IMR-90 (cell line): ENCODE results near the gene DYRK1A. TPM values are rescaled to one million over a fixed set of nuclear protein-coding genes. Genes with fewer than 3 reads are reported as not detected.

Source experiments
- ATAC-seq: fragments of 200-7000 bp; cut with Tn5 transposase; 2 replicates; pipeline ENCODE4 v1.9.1; 2020; ENCODE audit warnings: low read depth, mild to moderate bottlenecking, moderate library complexity
- BruUV-seq: library from RNA; stranded (reverse); fragments of 400-500 nt; replicated peaks from 2 replicates; lab custom pipeline; 2021; lab: Mats Ljungman, UMichigan
- CTCF ChIA-PET: fragments of 300-600 bp; formaldehyde crosslinking; extraction: SDS; loops from one replicate; lab custom pipeline; 2021; ENCODE audit warnings: antibody characterized with exemption; lab: Yijun Ruan, JAX
- POLR2A ChIA-PET: fragments of 300-600 bp; sonication (Branson Sonifier 250); formaldehyde crosslinking; loops from one replicate; lab custom pipeline; 2022; ENCODE audit warnings: antibody characterized with exemption; ENCODE audit not compliant: unreplicated experiment; lab: Charles Lee
- DNase-seq: peaks from one replicate; pipeline ENCODE4 v3.0.0; 2013
- H2AFZ ChIP-seq: replicated peaks from 2 replicates; pipeline ENCODE3; 2013; ENCODE audit warnings: low read length, mild to moderate bottlenecking; ENCODE audit not compliant: poor library complexity
- H2AK5ac ChIP-seq: 2 replicates; pipeline ENCODE4 v1.6.1; 2013; ENCODE audit warnings: low read depth, low read length, inconsistent platforms
- H2AK9ac ChIP-seq: replicated peaks from 2 replicates; pipeline ENCODE3; 2013; ENCODE audit warnings: mild to moderate bottlenecking, low read depth, low read length, moderate library complexity; ENCODE audit not compliant: poor library complexity
- H2BK120ac ChIP-seq: 2 replicates; pipeline ENCODE4 v1.6.1; 2013; ENCODE audit warnings: low read depth, low read length, inconsistent platforms
- H2BK15ac ChIP-seq: 3 replicates; pipeline ENCODE4 v1.6.1; 2013; ENCODE audit warnings: low read depth, low read length, inconsistent platforms
- H2BK20ac ChIP-seq: 2 replicates; pipeline ENCODE4 v1.6.1; 2013; ENCODE audit warnings: low read depth, mild to moderate bottlenecking, inconsistent platforms, low read length, moderate library complexity
- H2BK5ac ChIP-seq: 2 replicates; pipeline ENCODE4 v1.6.1; 2013; ENCODE audit warnings: mild to moderate bottlenecking, low read depth, low read length, inconsistent platforms; ENCODE audit not compliant: poor library complexity, severe bottlenecking
- H3K14ac ChIP-seq: replicated peaks from 2 replicates; pipeline ENCODE4 v1.6.1; 2013; ENCODE audit warnings: low read depth, low read length, inconsistent platforms
- H3K18ac ChIP-seq: 2 replicates; pipeline ENCODE4 v1.6.1; 2013; ENCODE audit warnings: low read depth, low read length, control low read depth
- H3K23ac ChIP-seq: 2 replicates; pipeline ENCODE4 v1.6.1; 2013; ENCODE audit warnings: low read depth, low read length, inconsistent platforms
- H3K27ac ChIP-seq: 2 replicates; pipeline ENCODE4 v1.5.1; 2013; ENCODE audit warnings: mild to moderate bottlenecking, control low read depth, low read length; ENCODE audit not compliant: insufficient read depth
- H3K27me3 ChIP-seq: 2 replicates; pipeline ENCODE4 v1.6.1; 2013; ENCODE audit warnings: low read length; ENCODE audit not compliant: control insufficient read depth, insufficient read depth
- H3K36me3 ChIP-seq: 2 replicates; pipeline ENCODE4 v1.6.1; 2013; ENCODE audit warnings: low read length, mixed read lengths; ENCODE audit not compliant: control insufficient read depth, insufficient read depth
- H3K4ac ChIP-seq: 2 replicates; pipeline ENCODE4 v1.6.1; 2013; ENCODE audit warnings: low read depth, low read length, inconsistent platforms
- H3K4me1 ChIP-seq: 2 replicates; pipeline ENCODE4 v1.6.1; 2013; ENCODE audit warnings: low read length, mixed read lengths; ENCODE audit not compliant: control insufficient read depth, insufficient read depth
- H3K4me2 ChIP-seq: 2 replicates; pipeline ENCODE4 v1.6.1; 2013; ENCODE audit warnings: low read depth, mild to moderate bottlenecking, control low read depth, low read length, moderate library complexity
- H3K4me3 ChIP-seq: 2 replicates; pipeline ENCODE4 v1.5.1; 2013; ENCODE audit warnings: low read depth, mild to moderate bottlenecking, control low read depth, low read length, moderate library complexity; ENCODE audit not compliant: insufficient read depth
- H3K56ac ChIP-seq: 2 replicates; pipeline ENCODE4 v1.6.1; 2013; ENCODE audit warnings: low read length, inconsistent platforms; ENCODE audit not compliant: insufficient read depth; ENCODE audit errors: extremely low read depth
- H3K79me1 ChIP-seq, 2 experiments: 2 replicates each; pipeline ENCODE4 v1.6.1; 2013; ENCODE audit warnings: low read length in 2 of 2, inconsistent platforms in 1 of 2, low read depth in 1 of 2
- H3K9ac ChIP-seq: 2 replicates; pipeline ENCODE4 v1.6.1; 2013; ENCODE audit warnings: low read depth, low read length, control low read depth
- H3K9me1 ChIP-seq: 2 replicates; pipeline ENCODE4 v1.6.1; 2013; ENCODE audit warnings: low read length, inconsistent platforms; ENCODE audit not compliant: insufficient read depth
- H3K9me3 ChIP-seq: 2 replicates; pipeline ENCODE4 v1.6.1; 2013; ENCODE audit warnings: low read length; ENCODE audit not compliant: control insufficient read depth, insufficient read depth
- H4K20me1 ChIP-seq: 2 replicates; pipeline ENCODE4 v1.6.1; 2013; ENCODE audit warnings: low read length, inconsistent platforms; ENCODE audit not compliant: insufficient read depth
- H4K5ac ChIP-seq: 2 replicates; pipeline ENCODE4 v1.6.1; 2013; ENCODE audit warnings: mild to moderate bottlenecking, low read depth, low read length, control low read depth
- H4K8ac ChIP-seq, 2 experiments: 2 replicates each; pipeline ENCODE4 v1.6.1; 2013; ENCODE audit warnings: low read depth in 2 of 2, low read length in 2 of 2, control low read depth in 1 of 2, inconsistent platforms in 1 of 2
- H4K91ac ChIP-seq: 2 replicates; pipeline ENCODE4 v1.6.1; 2013; ENCODE audit warnings: low read depth, low read length, inconsistent platforms; ENCODE audit not compliant: insufficient read depth
- BHLHE40 ChIP-seq: fragments of 150-350 bp; IDR thresholded peaks from 2 replicates; pipeline ENCODE4 v1.6.1; 2016; ENCODE audit warnings: mild to moderate bottlenecking, low read depth, low read length
- CEBPB ChIP-seq: IDR thresholded peaks from 2 replicates; pipeline ENCODE4 v1.6.1; 2012; ENCODE audit warnings: low read depth, low read length, improper control_type of control experiment
- CHD1 ChIP-seq: IDR thresholded peaks from 2 replicates; pipeline ENCODE4 v1.6.1; 2012; ENCODE audit warnings: low read depth, low read length, improper control_type of control experiment
- CTCF ChIP-seq: conservative IDR thresholded peaks from 2 replicates; pipeline ENCODE4 v1.5.1; 2012; ENCODE audit warnings: mild to moderate bottlenecking, low read depth, low read length, improper control_type of control experiment
- FOS ChIP-seq: fragments of 150-350 bp; IDR thresholded peaks from 2 replicates; pipeline ENCODE4 v1.6.1; 2016; ENCODE audit warnings: low read depth, low read length
- MAFK ChIP-seq: IDR thresholded peaks from 2 replicates; pipeline ENCODE4 v1.6.1; 2012; ENCODE audit warnings: low read depth, low read length, improper control_type of control experiment
- MAZ ChIP-seq: IDR thresholded peaks from 2 replicates; pipeline ENCODE4 v1.6.1; 2012; ENCODE audit warnings: low read depth, mild to moderate bottlenecking, low read length, improper control_type of control experiment, moderate library complexity, borderline replicate concordance
- MXI1 ChIP-seq: IDR thresholded peaks from 2 replicates; pipeline ENCODE4 v1.6.1; 2012; ENCODE audit warnings: low read depth, mild to moderate bottlenecking, low read length, moderate library complexity, borderline replicate concordance
- NFE2L2 ChIP-seq: fragments of 150-350 bp; IDR thresholded peaks from 2 replicates; pipeline ENCODE4 v1.6.1; 2016; ENCODE audit warnings: low read depth, mild to moderate bottlenecking, low read length
- POLR2A ChIP-seq: IDR thresholded peaks from 2 replicates; pipeline ENCODE4 v1.6.1; 2012; ENCODE audit warnings: mild to moderate bottlenecking, low read depth, low read length
- RAD21 ChIP-seq: IDR thresholded peaks from 2 replicates; pipeline ENCODE4 v1.6.1; 2012; ENCODE audit warnings: low read length, improper control_type of control experiment
- RFX5 ChIP-seq: IDR thresholded peaks from 2 replicates; pipeline ENCODE4 v1.8.0; 2012; ENCODE audit warnings: low read depth, mild to moderate bottlenecking, low read length, moderate library complexity
- SMC3 ChIP-seq: fragments of 150-350 bp; IDR thresholded peaks from 2 replicates; pipeline ENCODE4 v1.6.1; 2016; ENCODE audit warnings: low read depth, mild to moderate bottlenecking, antibody characterized with exemption, low read length, moderate library complexity
- WGBS, 2 experiments: methylation state at CpG; one replicate each; pipeline versions ENCODE4 v1.1.5 to v1.1.7; 2013; ENCODE audit warnings: missing lambda C conversion rate in 2 of 2; ENCODE audit not compliant: insufficient read length in 1 of 2; ENCODE audit errors: extremely low coverage in 2 of 2; 5-methylcytosine and 5-hydroxymethylcytosine counted together
- dilution Hi-C: fragments of 300-500 bp; cut with HindIII; formaldehyde crosslinking; loops from one replicate; pipeline ENCODE4 v1.14.3; 2018; ENCODE audit warnings: low sequenced_read_pairs; ENCODE audit not compliant: unreplicated experiment
- in situ Hi-C: fragments of 300-500 bp; cut with MboI; formaldehyde crosslinking; loops from 3 replicates; pipeline ENCODE4 v1.14.3; 2019; ENCODE audit warnings: low sequenced_read_pairs, inconsistent platforms, mixed read lengths
- intact Hi-C: fragments of 100-400 bp; cut with micrococcal nuclease; formaldehyde crosslinking; loops from 2 replicates; pipeline ENCODE4 v1.10.0; 2022
- polyA plus RNA-seq, 3 experiments: library from polyadenylated mRNA; depleted of rRNA; stranded (reverse); fragments of >200 nt; gene quantifications; 2 replicates each; pipeline ENCODE4 v1.2.3, GENCODE V29; 2012; ENCODE audit warnings: low replicate concordance in 1 of 3
- total RNA-seq: library from RNA; depleted of rRNA; stranded (reverse); fragments of >200 nt; gene quantifications from 2 replicates; pipeline ENCODE4 v1.2.3, GENCODE V29; 2012
- TF ChIP-seq, protein P1 (sequence below): fragments of 150-350 bp; IDR thresholded peaks from 2 replicates; pipeline ENCODE4 v1.6.1; 2017; ENCODE audit warnings: mild to moderate bottlenecking, antibody characterized with exemption, low read length, low read depth

DYRK1A gene
- total and polyA plus RNA-seq, 2 of the 4 experiments (the other 2 are of a cell fraction) = 18.6 to 50.5 TPM

GRCh38 chr21:37331411-37331810, 35.2 kb upstream of the DYRK1A start:
- ATAC-seq = no peak
- H3K23ac ChIP-seq = no peak overlapping the region
- no peaks in the 10 kb centered on the region for H3K4me1 ChIP-seq
- in situ Hi-C loops (no loop called here), intact Hi-C loops (no loop called here), dilution Hi-C loops (no loop called here)
- H3K18ac ChIP-seq = no peak overlapping the region
- H3K9ac ChIP-seq = no peak overlapping the region
- no peaks in the 10 kb centered on the region for H3K27me3 ChIP-seq
- no peak overlapping the region for H3K14ac ChIP-seq
- no peak overlapping the region for H3K4ac ChIP-seq
- no peak overlapping the region for H2BK5ac ChIP-seq
- no peak overlapping the region for H3K27ac ChIP-seq
- H4K5ac ChIP-seq = no peak overlapping the region
- H2BK15ac ChIP-seq = no peak overlapping the region
- H3K4me3 ChIP-seq = no peak overlapping the region
- H3K56ac ChIP-seq = no peak overlapping the region
- H2AK5ac ChIP-seq = no peak overlapping the region
- peak overlapping the region; percentile 58 for H2AK9ac ChIP-seq
- no peaks in the 10 kb centered on the region for H3K9me1 ChIP-seq
- H3K4me2 ChIP-seq = no peak overlapping the region
- H3K36me3 ChIP-seq = no peaks in the 10 kb centered on the region
- TF ChIP-seq CHD1 (no peak), CTCF (no peak), POLR2A (no peak), MAZ (no peak), RFX5 (no peak), BHLHE40 (no peak), CEBPB (no peak), SMC3 (no peak), FOS (no peak), RAD21 (no peak), MAFK (no peak), NFE2L2 (no peak), MXI1 (no peak)
- TF ChIP-seq, protein P1, sequence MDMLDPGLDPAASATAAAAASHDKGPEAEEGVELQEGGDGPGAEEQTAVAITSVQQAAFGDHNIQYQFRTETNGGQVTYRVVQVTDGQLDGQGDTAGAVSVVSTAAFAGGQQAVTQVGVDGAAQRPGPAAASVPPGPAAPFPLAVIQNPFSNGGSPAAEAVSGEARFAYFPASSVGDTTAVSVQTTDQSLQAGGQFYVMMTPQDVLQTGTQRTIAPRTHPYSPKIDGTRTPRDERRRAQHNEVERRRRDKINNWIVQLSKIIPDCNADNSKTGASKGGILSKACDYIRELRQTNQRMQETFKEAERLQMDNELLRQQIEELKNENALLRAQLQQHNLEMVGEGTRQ = no peak
- CTCF ChIA-PET = interaction anchor here (0.6 kb wide), 1 partner anchor 114 kb away, joined by 5 read pairs; no protein-coding TSS in a partner anchor
- no peaks in the 10 kb centered on the region for H4K20me1 ChIP-seq
- POLR2A ChIA-PET = no interaction called here
- DNase-seq = no peak
- no peak overlapping the region for H2BK20ac ChIP-seq
- no TSS peak for BruUV-seq
- H4K91ac ChIP-seq = no peak overlapping the region
- H4K8ac ChIP-seq = no peak overlapping the region
- no peaks in the 10 kb centered on the region for H3K9me3 ChIP-seq
- no peaks in the 10 kb centered on the region for H3K79me1 ChIP-seq
- no peak overlapping the region for H2AFZ ChIP-seq
- no peak overlapping the region for H2BK120ac ChIP-seq
- no CpG with 5 or more reads among the region's 4 CpGs for WGBS, 2 experiments
